ENCODE data around the gene MATN4. TPM values are rescaled to one million over a fixed set of nuclear protein-coding genes. Genes with fewer than 3 reads are reported as not detected.
"Not testable (repeated sequence)": the region's sequence is repeated elsewhere in the genome, so short reads cannot be mapped to it uniquely, and the experiment has no call there.

Gene MATN4
- not detected for total RNA-seq

GRCh38 chr20:45308117-45308778, at the start of gene MATN4:
Gene MATN4 (minus strand): TSS chr20:45308299. CDS start chr20:45305582, 2,717 bp downstream.
- Histone ChIP-seq H3K27me3 (no peaks in the 10 kb centered on the region), H3K4me1 (peaks cover 0 to 12% of the 10 kb centered on the region in 2 donors), H3K27ac (no peak within 1 kb of the TSS), H3K9me3 (no peaks in the 10 kb centered on the region), H3K4me3 (no peak within 1 kb of the TSS), H3K36me3 (no peaks in the 10 kb centered on the region)
- peak; percentile 61 for DNase-seq (ENCODE audit: low spot score)
- no peak for TF ChIP-seq CTCF (IDR thresholded peaks at IDR 0.05)

GRCh38 chr20:45355209-45356084, 47.3 kb upstream of the MATN4 start:
- Histone ChIP-seq H3K4me1 (peaks cover 0 to 44% of the 10 kb centered on the region in 2 donors), H3K36me3 (no peaks in the 10 kb centered on the region), H3K9me3 (no peaks in the 10 kb centered on the region), H3K27ac (peak overlapping the region; percentile 94), H3K27me3 (no peaks in the 10 kb centered on the region), H3K4me3 (no peak overlapping the region)
- TF ChIP-seq CTCF (IDR thresholded peaks at IDR 0.05) = no peak
- DNase-seq (ENCODE audit: low spot score) = no peak

- Histone ChIP-seq H3K9me3 (no peaks in the 10 kb centered on the region), H3K27me3 (no peaks in the 10 kb centered on the region), H3K4me3 (no peak overlapping the region), H3K27ac (peak overlapping the region; percentile 94), H3K4me1 (peaks cover 0 to 35% of the 10 kb centered on the region in 2 donors), H3K36me3 (no peaks in the 10 kb centered on the region)
- TF ChIP-seq CTCF (IDR thresholded peaks at IDR 0.05) = no peak
- no peak for DNase-seq (ENCODE audit: low spot score)
Observed at GRCh38 chr20:45354423-45355208, 46.5 kb upstream of the MATN4 start.

GRCh38 chr20:45353746-45354145, 45.6 kb upstream of the MATN4 start:
- TF ChIP-seq CTCF (IDR thresholded peaks at IDR 0.05) = no peak
- H3K4me3 ChIP-seq = no peak overlapping the region
- no peaks in the 10 kb centered on the region for H3K9me3 ChIP-seq
- peaks cover 0 to 27% of the 10 kb centered on the region in 2 donors for H3K4me1 ChIP-seq
- H3K36me3 ChIP-seq = no peaks in the 10 kb centered on the region
- H3K27me3 ChIP-seq = no peaks in the 10 kb centered on the region
- DNase-seq (ENCODE audit: low spot score) = no peak
- H3K27ac ChIP-seq = peak overlapping the region; percentile 35 to 94

GRCh38 chr20:45352729-45353128, 44.6 kb upstream of the MATN4 start:
- Histone ChIP-seq H3K4me1 (peaks cover 0 to 21% of the 10 kb centered on the region in 2 donors), H3K36me3 (no peaks in the 10 kb centered on the region), H3K27me3 (no peaks in the 10 kb centered on the region), H3K27ac (no peak overlapping the region), H3K4me3 (no peak overlapping the region), H3K9me3 (no peaks in the 10 kb centered on the region)
- TF ChIP-seq CTCF (IDR thresholded peaks at IDR 0.05) = no peak
- DNase-seq (ENCODE audit: low spot score) = no peak

- DNase-seq (ENCODE audit: low spot score); H3K36me3 ChIP-seq; H3K27ac ChIP-seq; H3K4me3 ChIP-seq; H3K9me3 ChIP-seq; H3K27me3 ChIP-seq: not testable (repeated sequence)
- peaks cover 0 to 33% of the 10 kb centered on the region in 2 donors for H3K4me1 ChIP-seq
Observed at GRCh38 chr20:45350795-45351194, 42.7 kb upstream of the MATN4 start.
